Left cardiac atrium (tissue), 4 donors: Measurements from ENCODE around the gene MC1R. TPM values are rescaled to one million over a fixed set of nuclear protein-coding genes. Genes with fewer than 3 reads are reported as not detected.
"Not testable (repeated sequence)": the region's sequence is repeated elsewhere in the genome, so short reads cannot be mapped to it uniquely, and the experiment has no call there.

Experiments used
- ATAC-seq, 2 donors: fragments of 200-7000 bp; cut with Tn5 transposase; one replicate each; pipeline ENCODE4 v1.9.1; 2020; ENCODE audit warnings: mild to moderate bottlenecking in 2 of 2, moderate library complexity in 2 of 2
- DNase-seq: peaks from one replicate; pipeline ENCODE4 v3.0.0-alpha.2; 2020
- intact Hi-C, 2 donors: fragments of 100-400 bp; cut with DNase I; formaldehyde crosslinking; loops; one replicate each; pipeline versions ENCODE4 v1.14.1 to v1.15.1; 2022 to 2023
- total RNA-seq, 2 donors: library from RNA; stranded (reverse); fragmentation: NEBNext Ultra II Directional; extraction: Animal tissue kit (Norgen Biotek cat#: 25700); gene quantifications; one replicate each; pipeline ENCODE4 v1.2.1, GENCODE V29; 2021
- donor health status: DM: no; HTN: yes; CAD: no.
- donor health status: DM: no; HTN: yes; CAD: no; lungs with severe emphysema.
- donor health status: DM: yes; HTN: yes; CAD: no.
- donor health status: Dilated cardiomyopathy.

The MC1R gene
- total RNA-seq, 2 donors from 2014 or later = 1.9 to 2.3 TPM

GRCh38 chr16:89924297-89924924 lies 5.7 kb downstream of the MC1R start:
- intact Hi-C loops = no loop called here
- ATAC-seq = no peak
- DNase-seq = peak; percentile 39

- ATAC-seq (no peak), DNase-seq (no peak)
- intact Hi-C loops = no loop called here
Observed at GRCh38 chr16:89924925-89925307, 6.3 kb downstream of the MC1R start.

- DNase-seq (no peak), ATAC-seq (peak in 1 of 2 donors; percentile 0)
- intact Hi-C loops = no loop called here
Observed at GRCh38 chr16:89925596-89926079, 7.0 kb downstream of the MC1R start.

GRCh38 chr16:89931305-89931896 lies 12.7 kb downstream of the MC1R start:
- intact Hi-C loops = no loop called here
- DNase-seq (no peak), ATAC-seq (no peak)

- intact Hi-C loops = no loop called here
- ATAC-seq (peak in 1 of 2 donors; percentile 12), DNase-seq (no peak)
Observed at GRCh38 chr16:89931964-89932363, 13.3 kb downstream of the MC1R start.

- ATAC-seq, DNase-seq, intact Hi-C loops: not testable (repeated sequence)
Observed at GRCh38 chr16:89934019-89934418, 15.4 kb downstream of the MC1R start.

- intact Hi-C loops = no loop called here
- DNase-seq = no peak
- no peak for ATAC-seq
Observed at GRCh38 chr16:89934611-89935553, 16.2 kb downstream of the MC1R start.

- ATAC-seq, DNase-seq, intact Hi-C loops: not testable (repeated sequence)
Observed at GRCh38 chr16:89935620-89936019, 17.0 kb downstream of the MC1R start.

GRCh38 chr16:89936034-89936433 lies 17.4 kb downstream of the MC1R start:
- intact Hi-C loops = no loop called here
- ATAC-seq (no peak), DNase-seq (no peak)

- intact Hi-C loops = no loop called here
- DNase-seq (no peak), ATAC-seq (no peak)
Observed at GRCh38 chr16:89936508-89936907, 17.8 kb downstream of the MC1R start.

- DNase-seq (no peak), ATAC-seq (no peak)
- intact Hi-C loops = no loop called here
Observed at GRCh38 chr16:89936981-89937380, 18.3 kb downstream of the MC1R start.

GRCh38 chr16:89938175-89938885 lies 19.7 kb downstream of the MC1R start:
- DNase-seq (no peak), ATAC-seq (no peak)
- intact Hi-C loops = no loop called here

GRCh38 chr16:89944773-89945172 lies 26.1 kb downstream of the MC1R start:
- no peak for DNase-seq
- intact Hi-C loops = no loop called here
- no peak for ATAC-seq

GRCh38 chr16:89945654-89946053 lies 27.0 kb downstream of the MC1R start:
- no peak for DNase-seq
- intact Hi-C loops = no loop called here
- ATAC-seq = no peak

GRCh38 chr16:89946515-89946914 lies 27.9 kb downstream of the MC1R start:
- ATAC-seq = no peak
- DNase-seq = no peak
- intact Hi-C loops = no loop called here

GRCh38 chr16:89949121-89949742 lies 30.6 kb downstream of the MC1R start:
- ATAC-seq (no peak), DNase-seq (no peak)
- intact Hi-C loops = no loop called here

GRCh38 chr16:89949756-89950155 lies 31.1 kb downstream of the MC1R start:
- ATAC-seq (no peak), DNase-seq (no peak)
- intact Hi-C loops = no loop called here

- ATAC-seq (no peak), DNase-seq (no peak)
- intact Hi-C loops = no loop called here
Observed at GRCh38 chr16:89951509-89951908, 32.8 kb downstream of the MC1R start.

- ATAC-seq (no peak), DNase-seq (no peak)
- intact Hi-C loops = no loop called here
Observed at GRCh38 chr16:89952049-89952448, 33.4 kb downstream of the MC1R start.
